SK-N-MC (cell line): ENCODE data around the gene C5orf63.
"Not testable (repeated sequence)": the region's sequence is repeated elsewhere in the genome, so short reads cannot be mapped to it uniquely, and the experiment has no call there.

Experiments used
- DNase-seq: peaks from one replicate; pipeline ENCODE4 v3.0.0-alpha.2; 2011; ENCODE audit warnings: low read depth, low spot score
- H3K27ac ChIP-seq: fragments of 200-600 bp; sonication (generic); 2 replicates; pipeline ENCODE4 v1.5.1; 2016; ENCODE audit warnings: mixed run types
- H3K36me3 ChIP-seq: fragments of 200-600 bp; sonication (generic); 2 replicates; pipeline ENCODE4 v1.6.1; 2017; ENCODE audit warnings: antibody characterized with exemption, low read length, mixed read lengths; ENCODE audit not compliant: insufficient read depth
- H3K4me3 ChIP-seq: fragments of 200-600 bp; sonication (generic); 2 replicates; pipeline ENCODE4 v1.5.1; 2016
- H3K9ac ChIP-seq: fragments of 200-600 bp; sonication (generic); 2 replicates; pipeline ENCODE4 v1.8.0; 2017; ENCODE audit warnings: mixed run types, mixed read lengths; ENCODE audit not compliant: insufficient read length
- H3K9me3 ChIP-seq: fragments of 200-600 bp; sonication (generic); 2 replicates; pipeline ENCODE4 v1.6.1; 2017; ENCODE audit warnings: low read depth, mild to moderate bottlenecking, antibody characterized with exemption, low read length, moderate library complexity, mixed read lengths
- EZH2 ChIP-seq: fragments of 200-600 bp; sonication (generic); IDR thresholded peaks from one replicate; pipeline ENCODE4 v1.6.1; 2017; ENCODE audit warnings: antibody characterized with exemption
- FOXP2 ChIP-seq: optimal IDR thresholded peaks from 2 replicates; pipeline ENCODE3; 2011; ENCODE audit warnings: mild to moderate bottlenecking, moderate library complexity; ENCODE audit not compliant: insufficient read depth; ENCODE audit errors: extremely low read length, control extremely low read depth
- POLR2AphosphoS5 ChIP-seq: IDR thresholded peaks from 2 replicates; pipeline ENCODE4 v1.6.1; 2012; ENCODE audit warnings: mild to moderate bottlenecking, low read depth, low read length, borderline replicate concordance

Gene C5orf63

GRCh38 chr5:127011961-127012644, 61.2 kb downstream of the C5orf63 start:
- Histone ChIP-seq H3K27ac (no peak overlapping the region), H3K9ac (no peak overlapping the region), H3K4me3 (no peak overlapping the region), H3K36me3 (no peaks in the 10 kb centered on the region), H3K9me3 (no peaks in the 10 kb centered on the region)
- no peak for DNase-seq
- TF ChIP-seq EZH2 (no peak), FOXP2 (no peak), POLR2AphosphoS5 (no peak)

- no peak overlapping the region for H3K27ac ChIP-seq
- DNase-seq: no peak
- no peaks in the 10 kb centered on the region for H3K9me3 ChIP-seq
- no peaks in the 10 kb centered on the region for H3K36me3 ChIP-seq
- no peak overlapping the region for H3K4me3 ChIP-seq
- TF ChIP-seq EZH2: no peak
- no peak for TF ChIP-seq FOXP2
- no peak for TF ChIP-seq POLR2AphosphoS5
- no peak overlapping the region for H3K9ac ChIP-seq
Measured at GRCh38 chr5:127011153-127011552, 62.1 kb downstream of the C5orf63 start.

GRCh38 chr5:127010362-127010761, 62.9 kb downstream of the C5orf63 start:
- no peak overlapping the region for H3K4me3 ChIP-seq
- DNase-seq: no peak
- H3K9me3 ChIP-seq: no peaks in the 10 kb centered on the region
- H3K36me3 ChIP-seq: no peaks in the 10 kb centered on the region
- H3K27ac ChIP-seq: no peak overlapping the region
- no peak for TF ChIP-seq EZH2
- TF ChIP-seq FOXP2: no peak
- no peak for TF ChIP-seq POLR2AphosphoS5
- H3K9ac ChIP-seq: no peak overlapping the region

GRCh38 chr5:127009784-127010183, 63.5 kb downstream of the C5orf63 start:
- DNase-seq: no peak
- no peak overlapping the region for H3K27ac ChIP-seq
- H3K36me3 ChIP-seq: no peaks in the 10 kb centered on the region
- TF ChIP-seq EZH2 (no peak), POLR2AphosphoS5 (no peak), FOXP2 (no peak)
- no peak overlapping the region for H3K9ac ChIP-seq
- H3K9me3 ChIP-seq: no peaks in the 10 kb centered on the region
- H3K4me3 ChIP-seq: no peak overlapping the region

GRCh38 chr5:127008300-127008975, 64.9 kb downstream of the C5orf63 start:
- Histone ChIP-seq H3K27ac (no peak overlapping the region), H3K36me3 (no peaks in the 10 kb centered on the region), H3K9ac (no peak overlapping the region), H3K4me3 (no peak overlapping the region), H3K9me3 (no peaks in the 10 kb centered on the region)
- no peak for TF ChIP-seq FOXP2
- no peak for TF ChIP-seq EZH2
- TF ChIP-seq POLR2AphosphoS5: no peak
- no peak for DNase-seq

- H3K9ac ChIP-seq: no peak overlapping the region
- TF ChIP-seq POLR2AphosphoS5: no peak
- TF ChIP-seq EZH2: no peak
- no peak for TF ChIP-seq FOXP2
- no peaks in the 10 kb centered on the region for H3K9me3 ChIP-seq
Measured at GRCh38 chr5:127007522-127007921, 65.8 kb downstream of the C5orf63 start.

GRCh38 chr5:127006744-127007143, 66.6 kb downstream of the C5orf63 start:
- H3K4me3 ChIP-seq: no peak overlapping the region

More at GRCh38 chr5:127007522-127007921, 65.8 kb downstream of the C5orf63 start:
- Histone ChIP-seq H3K27ac (no peak overlapping the region), H3K4me3 (no peak overlapping the region), H3K36me3 (no peaks in the 10 kb centered on the region)
- no peak for DNase-seq

GRCh38 chr5:127005282-127005681, 68.0 kb downstream of the C5orf63 start:
- not testable (repeated sequence) for H3K9me3 ChIP-seq, H3K4me3 ChIP-seq, H3K9ac ChIP-seq, DNase-seq, H3K36me3 ChIP-seq, H3K27ac ChIP-seq

More at GRCh38 chr5:127006744-127007143, 66.6 kb downstream of the C5orf63 start:
- Histone ChIP-seq H3K36me3 (no peaks in the 10 kb centered on the region), H3K9me3 (no peaks in the 10 kb centered on the region), H3K27ac (no peak overlapping the region), H3K9ac (no peak overlapping the region)
- no peak for DNase-seq
- TF ChIP-seq FOXP2 (no peak), POLR2AphosphoS5 (no peak), EZH2 (no peak)
